ENCODE measurements around the gene SCAPER. TPM values are rescaled to one million over a fixed set of nuclear protein-coding genes. Genes with fewer than 3 reads are reported as not detected.

SCAPER gene
- total RNA-seq, 1 experiment from 2014 or later, result 14.7 TPM

DNA sequence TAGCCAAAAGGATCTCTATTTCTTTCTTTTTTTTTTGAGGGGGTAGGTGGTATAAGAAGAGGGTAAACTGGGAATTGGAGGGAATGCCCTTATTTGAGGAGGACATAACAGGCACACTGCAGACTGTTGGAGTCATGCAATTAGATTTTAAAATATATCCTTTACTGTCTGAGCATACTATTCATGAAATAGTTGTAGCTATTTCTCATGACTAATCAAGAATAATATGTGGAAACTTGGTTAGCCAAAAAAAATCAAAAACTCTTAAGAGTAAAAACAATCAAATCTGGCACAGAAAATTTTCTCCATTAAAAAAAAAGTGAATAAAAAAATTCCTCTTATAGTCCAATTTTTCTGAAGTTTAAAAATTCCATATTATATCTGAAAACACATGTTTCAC, 174.9 kb downstream of the SCAPER start:
- Histone ChIP-seq H3K4me2 (ENCODE audit: low read length) (no peak overlapping the region), H3K27me3 (ENCODE audit: insufficient read depth, low read length) (no peaks in the 10 kb centered on the region), H3K4me1 (ENCODE audit: control insufficient read depth in 1 of 2, insufficient read depth in 2 of 2, low read length in 2 of 2) (no peaks in the 10 kb centered on the region), H4K20me1 (ENCODE audit: insufficient read depth) (no peaks in the 10 kb centered on the region; the same call in 1 of the 2 replicates), H2AFZ (ENCODE audit: low read depth, low read length, poor library complexity, severe bottlenecking) (no peak overlapping the region), H3K27ac (ENCODE audit: low read depth, low read length) (no peak overlapping the region), H3K4me3 (replicated peaks in 1 of 2; ENCODE audit: low read depth in 1 of 2, low read length in 2 of 2) (no peak overlapping the region), H3K9ac (ENCODE audit: low read length) (no peak overlapping the region), H3K9me3 (ENCODE audit: control insufficient read depth in 1 of 2, insufficient read depth in 1 of 2, low read depth in 1 of 2, low read length in 2 of 2) (no peaks in the 10 kb centered on the region), H3K36me3 (ENCODE audit: control insufficient read depth in 1 of 2, insufficient read depth in 2 of 2, low read length in 2 of 2) (no peaks in the 10 kb centered on the region), H3K9me2 (ENCODE audit: insufficient read depth) (no peaks in the 10 kb centered on the region), H3K79me2 (ENCODE audit: insufficient read depth, low read length) (no peaks in the 10 kb centered on the region)
- BruUV-seq (replicated peaks), result no TSS peak
- RAD21 ChIA-PET (ENCODE audit: low non-redundant PET in 1 of 2, low total read pairs in 2 of 2, uncharacterized antibody in 2 of 2, unreplicated experiment in 2 of 2), result no interaction called here
- CTCF ChIA-PET, result no interaction called here
- TF ChIP-seq MAX (IDR thresholded peaks at IDR 0.05), result no peak
- no peak for TF ChIP-seq ATF3 (IDR thresholded peaks at IDR 0.05)
- TF ChIP-seq SIN3A (IDR thresholded peaks at IDR 0.05; ENCODE audit: low read depth), result no peak
- no peak for TF ChIP-seq RAD21 (IDR thresholded peaks at IDR 0.05; ENCODE audit: low read depth)
- TF ChIP-seq CBX3 (IDR thresholded peaks at IDR 0.05; ENCODE audit: low read depth), result no peak
- TF ChIP-seq TCF7L2 (IDR thresholded peaks at IDR 0.05; ENCODE audit: borderline replicate concordance, extremely low read depth, insufficient read depth, insufficient read length), result no peak
- no peak for TF ChIP-seq YY1 (IDR thresholded peaks at IDR 0.05; ENCODE audit: extremely low read depth, insufficient replicate concordance, low read depth, low read length)
- TF ChIP-seq JUND (IDR thresholded peaks at IDR 0.05), result no peak
- TF ChIP-seq ZBTB33 (IDR thresholded peaks at IDR 0.05; ENCODE audit: extremely low read depth, insufficient replicate concordance, low read length), result no peak
- no peak for TF ChIP-seq EZH2 (IDR thresholded peaks at IDR 0.05)
- intact Hi-C loops (cut with micrococcal nuclease), result no loop called here
- no peak for DNase-seq (ENCODE audit: low read depth, low spot score)
- POLR2A ChIA-PET, result no interaction called here
- no peak for ATAC-seq

Data from HCT116 (cell line).